ENCODE data around the gene SEC24D. TPM values are rescaled to one million over a fixed set of nuclear protein-coding genes. Genes with fewer than 3 reads are reported as not detected.

Gene SEC24D
- total and polyA plus RNA-seq, 2 experiments from 2014 or later, result 23.9 to 58.6 TPM

- TF ChIP-seq CTCF (IDR thresholded peaks at IDR 0.05; ENCODE audit: low read depth, low read length), result no peak
- Histone ChIP-seq H3K36me3 (peaks cover 9% of the 10 kb centered on the region), H3K4me3 (no peak overlapping the region), H3K4me1 (ENCODE audit: low read depth) (peaks cover 8% of the 10 kb centered on the region), H3K27me3 (no peaks in the 10 kb centered on the region), H3K9me3 (ENCODE audit: low read depth) (no peaks in the 10 kb centered on the region), H3K27ac (no peak overlapping the region)
- DNase-seq (ENCODE audit: low read depth in 1 of 2, low spot score in 1 of 2), result peak in 1 of 2 donors; percentile 35
Observed at GRCh38 chr4:118754890-118755289, 81.0 kb downstream of the SEC24D start.

GRCh38 chr4:118753685-118754084, 82.2 kb downstream of the SEC24D start:
- peaks cover 8% of the 10 kb centered on the region for H3K4me1 ChIP-seq (ENCODE audit: low read depth)
- DNase-seq (ENCODE audit: low read depth in 1 of 2, low spot score in 1 of 2), result no peak
- no peak overlapping the region for H3K4me3 ChIP-seq
- H3K36me3 ChIP-seq, result peaks cover 9% of the 10 kb centered on the region
- H3K27me3 ChIP-seq, result no peaks in the 10 kb centered on the region
- no peak overlapping the region for H3K27ac ChIP-seq
- no peak for TF ChIP-seq CTCF (IDR thresholded peaks at IDR 0.05; ENCODE audit: low read depth, low read length)
- H3K9me3 ChIP-seq (ENCODE audit: low read depth), result no peaks in the 10 kb centered on the region

DNA sequence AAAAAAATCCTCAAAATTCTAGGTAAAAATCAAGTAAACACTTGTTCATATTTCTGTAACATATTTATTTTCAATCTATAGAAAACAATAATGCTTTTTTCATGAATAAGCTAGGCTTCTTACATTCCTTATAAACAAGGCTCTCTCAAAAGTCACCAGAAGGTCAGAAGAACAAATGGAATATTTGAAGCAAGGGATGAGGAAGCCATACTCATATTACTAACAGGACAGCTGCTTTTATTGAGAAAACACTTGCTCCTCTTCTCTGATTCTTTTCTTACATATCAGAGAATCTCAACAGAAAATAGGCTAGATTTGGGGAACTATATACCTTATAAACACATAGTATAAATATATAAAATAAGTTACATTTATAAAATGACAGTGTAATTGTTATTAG, 82.8 kb downstream of the SEC24D start:
- Histone ChIP-seq H3K4me1 (ENCODE audit: low read depth) (peaks cover 8% of the 10 kb centered on the region), H3K27me3 (no peaks in the 10 kb centered on the region), H3K4me3 (no peak overlapping the region), H3K27ac (no peak overlapping the region), H3K9me3 (ENCODE audit: low read depth) (no peaks in the 10 kb centered on the region), H3K36me3 (peaks cover 9% of the 10 kb centered on the region)
- TF ChIP-seq CTCF (IDR thresholded peaks at IDR 0.05; ENCODE audit: low read depth, low read length), result no peak
- DNase-seq (ENCODE audit: low read depth in 1 of 2, low spot score in 1 of 2), result no peak

GRCh38 chr4:118752551-118752950, 83.4 kb downstream of the SEC24D start:
- no peak overlapping the region for H3K27ac ChIP-seq
- peaks cover 8% of the 10 kb centered on the region for H3K36me3 ChIP-seq

DNA sequence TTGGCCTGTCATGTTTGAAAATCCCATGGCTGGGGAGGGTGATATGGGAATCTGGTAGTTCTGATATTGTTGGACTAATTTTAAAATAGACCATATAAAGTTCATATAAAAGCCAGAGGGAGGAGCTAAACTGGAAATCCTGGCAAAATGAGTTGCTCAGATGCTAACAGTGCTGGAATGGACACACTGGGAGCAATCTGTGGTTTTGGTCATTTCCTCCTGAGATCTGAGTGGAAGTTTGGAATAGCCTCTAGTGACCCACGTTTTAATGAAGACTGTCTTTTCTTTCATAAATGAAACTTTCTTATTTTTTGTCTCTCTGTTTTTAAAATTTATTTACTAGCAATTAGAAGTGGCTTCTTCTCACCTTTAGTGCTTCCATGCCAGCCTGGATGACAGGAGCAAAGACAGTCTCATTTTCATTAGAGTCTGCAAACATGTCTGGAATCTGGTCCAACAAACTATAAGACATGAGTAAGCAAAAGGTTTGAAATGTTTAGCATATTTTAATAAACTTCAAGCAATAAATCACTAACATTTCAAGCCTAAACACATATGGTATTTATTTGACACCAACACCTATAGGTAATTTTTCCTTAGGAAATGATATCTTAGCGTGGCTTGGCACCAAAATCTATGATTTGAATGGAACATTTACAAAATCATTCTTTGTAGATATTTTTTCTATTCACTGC, 84.2 kb downstream of the SEC24D start:
- no peaks in the 10 kb centered on the region for H3K9me3 ChIP-seq (ENCODE audit: low read depth)
- peaks cover 5% of the 10 kb centered on the region for H3K36me3 ChIP-seq
- H3K4me1 ChIP-seq (ENCODE audit: low read depth), result peaks cover 11% of the 10 kb centered on the region
- no peaks in the 10 kb centered on the region for H3K27me3 ChIP-seq
- no peak overlapping the region for H3K4me3 ChIP-seq
- H3K27ac ChIP-seq, result no peak overlapping the region
- peak in 1 of 2 donors; percentile 88 for DNase-seq (ENCODE audit: low read depth in 1 of 2, low spot score in 1 of 2)
- no peak for TF ChIP-seq CTCF (IDR thresholded peaks at IDR 0.05; ENCODE audit: low read depth, low read length)

More at GRCh38 chr4:118752551-118752950, 83.4 kb downstream of the SEC24D start:
- Histone ChIP-seq H3K9me3 (ENCODE audit: low read depth) (no peaks in the 10 kb centered on the region), H3K4me3 (no peak overlapping the region), H3K4me1 (ENCODE audit: low read depth) (peaks cover 8% of the 10 kb centered on the region), H3K27me3 (no peaks in the 10 kb centered on the region)
- TF ChIP-seq CTCF (IDR thresholded peaks at IDR 0.05; ENCODE audit: low read depth, low read length), result no peak
- DNase-seq (ENCODE audit: low read depth in 1 of 2, low spot score in 1 of 2), result peak in 1 of 2 donors; percentile 38

Measured in cardiac muscle cell (in vitro differentiated cells and primary cell).